A673 (cell line): ENCODE data around the gene SULT2B1. TPM values are rescaled to one million over a fixed set of nuclear protein-coding genes. Genes with fewer than 3 reads are reported as not detected.

Source experiments
- BruUV-seq: library from RNA; stranded (reverse); fragments of 400-500 nt; replicated peaks from 2 replicates; lab custom pipeline; 2021; lab: Mats Ljungman, UMichigan
- CTCF ChIA-PET: fragments of 300-600 bp; sonication (Branson Sonifier 250); formaldehyde crosslinking; loops from one replicate; lab custom pipeline; 2022; ENCODE audit warnings: antibody characterized with exemption; lab: Charles Lee
- POLR2A ChIA-PET: fragments of 300-600 bp; sonication (Branson Sonifier 250); formaldehyde crosslinking; loops from one replicate; lab custom pipeline; 2022; ENCODE audit warnings: antibody characterized with exemption; ENCODE audit not compliant: low non-redundant PET; lab: Charles Lee
- DNase-seq: peaks from one replicate; pipeline ENCODE4 v3.0.0-alpha.2; 2015; ENCODE audit warnings: low spot score
- H3K27ac ChIP-seq: fragments of 200-600 bp; sonication (generic); 2 replicates; pipeline ENCODE4 v1.5.1; 2016; ENCODE audit warnings: mixed run types, low read depth, mild to moderate bottlenecking, mixed read lengths, antibody characterized with exemption, low read length; ENCODE audit not compliant: poor library complexity, severe bottlenecking
- H3K27me3 ChIP-seq: fragments of 200-600 bp; sonication (generic); replicated peaks from 2 replicates; pipeline ENCODE4 v1.6.1; 2017; ENCODE audit warnings: mixed run types, low read depth, mild to moderate bottlenecking, mixed read lengths, antibody characterized with exemption, low read length; ENCODE audit not compliant: insufficient read depth, poor library complexity
- H3K36me3 ChIP-seq: fragments of 200-600 bp; sonication (generic); 2 replicates; pipeline ENCODE4 v1.6.1; 2016; ENCODE audit warnings: mixed run types, mild to moderate bottlenecking, mixed read lengths, antibody characterized with exemption, low read length; ENCODE audit not compliant: insufficient read depth, poor library complexity, severe bottlenecking
- H3K4me1 ChIP-seq: fragments of 200-600 bp; sonication (generic); 2 replicates; pipeline ENCODE4 v1.6.1; 2017; ENCODE audit warnings: mixed run types, mild to moderate bottlenecking, mixed read lengths, antibody characterized with exemption, low read length; ENCODE audit not compliant: insufficient read depth, poor library complexity, severe bottlenecking
- H3K4me3 ChIP-seq: fragments of 200-600 bp; sonication (generic); 2 replicates; pipeline ENCODE4 v1.5.1; 2016; ENCODE audit warnings: low read depth, mixed run types, mild to moderate bottlenecking, mixed read lengths, low read length; ENCODE audit not compliant: poor library complexity, severe bottlenecking
- H3K9me3 ChIP-seq: fragments of 200-600 bp; sonication (generic); 2 replicates; pipeline ENCODE4 v1.6.1; 2016; ENCODE audit warnings: mixed run types, low read depth, mild to moderate bottlenecking, mixed read lengths, antibody characterized with exemption, low read length; ENCODE audit not compliant: poor library complexity, severe bottlenecking
- CTCF ChIP-seq: fragments of 300-800, 200-600 bp; sonication (generic); conservative IDR thresholded peaks from 2 replicates; pipeline ENCODE4 v1.5.1; 2017; ENCODE audit warnings: low read depth, mild to moderate bottlenecking, antibody characterized with exemption, low read length, moderate library complexity, mixed read lengths
- EZH2 ChIP-seq: fragments of 200-600 bp; sonication (generic); IDR thresholded peaks from 2 replicates; pipeline ENCODE4 v1.6.1; 2017; ENCODE audit warnings: borderline replicate concordance, low read depth, mild to moderate bottlenecking, mixed read lengths, antibody characterized with exemption, low read length; ENCODE audit not compliant: poor library complexity, severe bottlenecking
- intact Hi-C: fragments of 100-400 bp; cut with micrococcal nuclease; formaldehyde crosslinking; loops from one replicate; pipeline ENCODE4 v1.10.0; 2022; ENCODE audit not compliant: unreplicated experiment
- total RNA-seq: library from RNA; stranded (reverse); gene quantifications from 2 replicates; pipeline ENCODE4 v1.2.3, GENCODE V29; 2021

The SULT2B1 gene
- total RNA-seq, 1 experiment from 2014 or later, result 0.60 TPM

GRCh38 chr19:48637449-48637947, 85.5 kb downstream of the SULT2B1 start:
- ChIA-PET CTCF (interaction anchor here (0.5 kb wide), 1 partner anchor 73 kb away, joined by 8 read pairs; no protein-coding TSS in a partner anchor), POLR2A (interaction anchor here (0.7 kb wide), 1 partner anchor 858 kb away, joined by 5 read pairs; no protein-coding TSS in a partner anchor)
- no peak for TF ChIP-seq CTCF
- no peak for TF ChIP-seq EZH2
- Histone ChIP-seq H3K36me3 (peaks cover 10% of the 10 kb centered on the region), H3K27ac (peak overlapping the region; percentile 94), H3K9me3 (no peaks in the 10 kb centered on the region), H3K27me3 (no peaks in the 10 kb centered on the region), H3K4me3 (peak overlapping the region; percentile 67), H3K4me1 (peaks cover 35% of the 10 kb centered on the region)
- intact Hi-C loops, result no loop called here
- BruUV-seq, result no TSS peak
- DNase-seq, result peak; percentile 100

- H3K4me3 ChIP-seq, result peak overlapping the region; percentile 41
- CTCF ChIA-PET, result interaction anchor here (0.5 kb wide), 1 partner anchor 72 kb away, joined by 8 read pairs; no protein-coding TSS in a partner anchor
- peak; percentile 96 for DNase-seq
- peak overlapping the region; percentile 94 for H3K27ac ChIP-seq
- BruUV-seq, result no TSS peak
- H3K9me3 ChIP-seq, result no peaks in the 10 kb centered on the region
- H3K36me3 ChIP-seq, result peaks cover 3% of the 10 kb centered on the region
- TF ChIP-seq EZH2 (no peak), CTCF (peak; percentile 47)
- H3K4me1 ChIP-seq, result peaks cover 28% of the 10 kb centered on the region
- POLR2A ChIA-PET, result no interaction called here
- intact Hi-C loops, result no loop called here
- H3K27me3 ChIP-seq, result no peaks in the 10 kb centered on the region
These were observed 86.2 kb downstream of the SULT2B1 start for GRCh38 chr19:48637948-48638830.

GRCh38 chr19:48638831-48639381, 86.9 kb downstream of the SULT2B1 start:
- Histone ChIP-seq H3K27me3 (no peaks in the 10 kb centered on the region), H3K36me3 (no peaks in the 10 kb centered on the region), H3K27ac (peak overlapping the region; percentile 94), H3K9me3 (no peaks in the 10 kb centered on the region), H3K4me1 (peaks cover 20% of the 10 kb centered on the region), H3K4me3 (no peak overlapping the region)
- TF ChIP-seq CTCF, result no peak
- no peak for TF ChIP-seq EZH2
- intact Hi-C loops, result no loop called here
- DNase-seq, result no peak
- ChIA-PET CTCF (no interaction called here), POLR2A (no interaction called here)
- BruUV-seq, result no TSS peak
